BE2C (cell line): ENCODE results near the gene MAGEB2.

Experiments used
- DNase-seq: peaks from one replicate; pipeline ENCODE4 v3.0.0-alpha.2; 2020
- H3K27me3 ChIP-seq: fragments of 250-450 bp; sonication (Bioruptor Pico); 2 replicates; pipeline ENCODE4 v1.5.1; 2020; ENCODE audit warnings: mild to moderate bottlenecking
- H3K36me3 ChIP-seq: fragments of 250-450 bp; sonication (Bioruptor Pico); 2 replicates; pipeline ENCODE4 v1.5.1; 2020; ENCODE audit warnings: mild to moderate bottlenecking
- H3K4me1 ChIP-seq: fragments of 250-450 bp; sonication (Bioruptor Pico); 2 replicates; pipeline ENCODE4 v1.5.1; 2020
- H3K4me3 ChIP-seq: 2 replicates; pipeline ENCODE4 v1.5.1; 2011; ENCODE audit warnings: low read depth, low read length
- H3K9me3 ChIP-seq: fragments of 250-450 bp; sonication (Bioruptor Pico); 2 replicates; pipeline ENCODE4 v1.5.1; 2020
- CTCF ChIP-seq: IDR thresholded peaks from 2 replicates; pipeline ENCODE4 v1.5.1; 2012; ENCODE audit warnings: mild to moderate bottlenecking, low read depth, low read length

Gene MAGEB2

GRCh38 chrX:30230395-30230794, 15.0 kb downstream of the MAGEB2 start, which contains the start of gene MAGEB3:
TSS of gene MAGEB3 (plus strand) at chrX:30230657. CDS start at chrX:30235925, 5,268 bp downstream.
- Histone ChIP-seq H3K36me3 (no peaks in the 10 kb centered on the region), H3K4me1 (no peaks in the 10 kb centered on the region), H3K27me3 (no peaks in the 10 kb centered on the region), H3K9me3 (no peaks in the 10 kb centered on the region), H3K4me3 (no peak within 1 kb of the TSS)
- TF ChIP-seq CTCF, result no peak
- no peak for DNase-seq

GRCh38 chrX:30241724-30242415, 26.5 kb downstream of the MAGEB2 start, which contains the start of gene MAGEB4:
TSS of gene MAGEB4 (plus strand) at chrX:30242000. CDS start at chrX:30242136, 136 bp downstream.
- H3K36me3 ChIP-seq, result no peaks in the 10 kb centered on the region

GRCh38 chrX:30246769-30247489, 31.6 kb downstream of the MAGEB2 start, which contains the start of gene MAGEB1:
TSS of gene MAGEB1 (plus strand) at chrX:30247146. CDS start at chrX:30250494, 3,348 bp downstream.
- no peak within 1 kb of the TSS for H3K4me3 ChIP-seq
- no peak for TF ChIP-seq CTCF

More at GRCh38 chrX:30241724-30242415, 26.5 kb downstream of the MAGEB2 start, which contains the start of gene MAGEB4:
- no peak for DNase-seq
- Histone ChIP-seq H3K4me3 (no peak within 1 kb of the TSS), H3K9me3 (no peaks in the 10 kb centered on the region), H3K4me1 (no peaks in the 10 kb centered on the region), H3K27me3 (no peaks in the 10 kb centered on the region)
- no peak for TF ChIP-seq CTCF

GRCh38 chrX:30248854-30249253, 33.5 kb downstream of the MAGEB2 start:
- Histone ChIP-seq H3K4me3 (no peak overlapping the region), H3K9me3 (no peaks in the 10 kb centered on the region), H3K4me1 (no peaks in the 10 kb centered on the region), H3K27me3 (no peaks in the 10 kb centered on the region), H3K36me3 (no peaks in the 10 kb centered on the region)
- no peak for TF ChIP-seq CTCF
- DNase-seq, result no peak

More at GRCh38 chrX:30246769-30247489, 31.6 kb downstream of the MAGEB2 start, which contains the start of gene MAGEB1:
- Histone ChIP-seq H3K36me3 (no peaks in the 10 kb centered on the region), H3K9me3 (no peaks in the 10 kb centered on the region), H3K27me3 (no peaks in the 10 kb centered on the region), H3K4me1 (no peaks in the 10 kb centered on the region)
- DNase-seq, result no peak

- TF ChIP-seq CTCF, result no peak
Observed at GRCh38 chrX:30253257-30253656, 37.9 kb downstream of the MAGEB2 start.

More at GRCh38 chrX:30253257-30253656, 37.9 kb downstream of the MAGEB2 start:
- no peak overlapping the region for H3K4me3 ChIP-seq
- H3K9me3 ChIP-seq, result no peaks in the 10 kb centered on the region
- DNase-seq, result no peak
- H3K36me3 ChIP-seq, result no peaks in the 10 kb centered on the region
- no peaks in the 10 kb centered on the region for H3K4me1 ChIP-seq
- H3K27me3 ChIP-seq, result no peaks in the 10 kb centered on the region
